GM23338 (cell line): Measurements from ENCODE around the gene STRA6. TPM values are rescaled to one million over a fixed set of nuclear protein-coding genes. Genes with fewer than 3 reads are reported as not detected.

Source experiments
- ATAC-seq: fragments of 200-7000 bp; cut with Tn5 transposase; 3 replicates; pipeline ENCODE4 v1.9.1; 2020
- DNase-seq: peaks from one replicate; pipeline ENCODE4 v3.0.0-alpha.2; 2015; ENCODE audit warnings: low spot score
- H2AFZ ChIP-seq: fragments of 200-600 bp; sonication (generic); 2 replicates; pipeline ENCODE4 v1.8.0; 2016; ENCODE audit warnings: antibody characterized with exemption, mild to moderate bottlenecking, moderate library complexity
- H3F3A ChIP-seq: fragments of 200-600 bp; sonication (generic); replicated peaks from 2 replicates; pipeline ENCODE4 v1.8.0; 2017; ENCODE audit warnings: antibody characterized with exemption, mixed run types, low read depth
- H3K27ac ChIP-seq: fragments of 200-600 bp; sonication (generic); 2 replicates; pipeline ENCODE4 v1.6.1; 2016; ENCODE audit warnings: low read depth
- H3K27me3 ChIP-seq: fragments of 200-600 bp; sonication (generic); 2 replicates; pipeline ENCODE4 v1.8.0; 2016; ENCODE audit warnings: mild to moderate bottlenecking, mixed run types, moderate library complexity; ENCODE audit not compliant: insufficient read depth
- H3K36me3 ChIP-seq: fragments of 200-600 bp; sonication (generic); 2 replicates; pipeline ENCODE4 v1.8.0; 2016; ENCODE audit warnings: mild to moderate bottlenecking; ENCODE audit not compliant: insufficient read depth
- H3K4me1 ChIP-seq: fragments of 200-600 bp; sonication (generic); 2 replicates; pipeline ENCODE4 v1.8.0; 2016; ENCODE audit warnings: mild to moderate bottlenecking, moderate library complexity; ENCODE audit not compliant: insufficient read depth
- H3K4me2 ChIP-seq: fragments of 200-600 bp; sonication (generic); 2 replicates; pipeline ENCODE4 v1.7.1; 2017; ENCODE audit warnings: mixed run types
- H3K4me3 ChIP-seq: fragments of 200-600 bp; sonication (generic); 2 replicates; pipeline ENCODE4 v1.6.1; 2016; ENCODE audit warnings: mixed run types
- H3K79me2 ChIP-seq: fragments of 200-600 bp; sonication (generic); replicated peaks from 2 replicates; pipeline ENCODE4 v1.8.0; 2017; ENCODE audit warnings: mild to moderate bottlenecking; ENCODE audit not compliant: insufficient read depth
- H3K9me2 ChIP-seq: fragments of 200-600 bp; sonication (generic); 2 replicates; pipeline ENCODE4 v1.8.0; 2017; ENCODE audit not compliant: insufficient read depth
- H4K20me1 ChIP-seq: fragments of 200-600 bp; sonication (generic); replicated peaks from 2 replicates; pipeline ENCODE4 v1.8.0; 2017; ENCODE audit warnings: mild to moderate bottlenecking; ENCODE audit not compliant: insufficient read depth
- H3K27ac Mint-ChIP-seq: 2 replicates; pipeline ENCODE4 v1.8.0; 2020; ENCODE audit warnings: inconsistent platforms, mild to moderate bottlenecking, moderate library complexity, mixed read lengths
- H3K27me3 Mint-ChIP-seq: 3 replicates; pipeline ENCODE4 v1.8.0; 2022; ENCODE audit warnings: low read depth, mild to moderate bottlenecking, moderate library complexity, mixed read lengths, inconsistent platforms; ENCODE audit not compliant: insufficient read depth, poor library complexity
- H3K36me3 Mint-ChIP-seq: 3 replicates; pipeline ENCODE4 v1.8.0; 2021; ENCODE audit warnings: low read depth, mild to moderate bottlenecking, inconsistent platforms, moderate library complexity, mixed read lengths
- H3K4me1 Mint-ChIP-seq: 3 replicates; pipeline ENCODE4 v1.8.0; 2020; ENCODE audit warnings: mild to moderate bottlenecking, inconsistent platforms, mixed read lengths
- H3K4me3 Mint-ChIP-seq: 3 replicates; pipeline ENCODE4 v1.8.0; 2021; ENCODE audit warnings: moderate library complexity, mild to moderate bottlenecking, inconsistent platforms, mixed read lengths
- H3K9me3 Mint-ChIP-seq: 3 replicates; pipeline ENCODE4 v1.8.0; 2020; ENCODE audit warnings: moderate library complexity, mild to moderate bottlenecking, inconsistent platforms, mixed read lengths
- CREB1 ChIP-seq: fragments of 250-450 bp; sonication (Bioruptor Pico); IDR thresholded peaks from 2 replicates; pipeline ENCODE4 v1.5.0; 2020; ENCODE audit warnings: low read depth, mild to moderate bottlenecking, moderate library complexity
- ZNF114 ChIP-seq: fragments of 250-450 bp; sonication (Bioruptor Pico); IDR thresholded peaks from 2 replicates; pipeline ENCODE4 v1.5.0; 2020; ENCODE audit warnings: mild to moderate bottlenecking, moderate library complexity
- polyA plus RNA-seq: library from polyadenylated mRNA; unstranded; fragments of >200 nt; fragmentation: Nextera tagmentation; extraction: Ambion mirVana; gene quantifications from 2 replicates; pipeline ENCODE4 v1.2.1, GENCODE V29; 2016
- total RNA-seq: library from RNA; depleted of rRNA; stranded (reverse); fragments of >200 nt; shearing (Covaris generic); gene quantifications from 2 replicates; pipeline ENCODE4 v1.2.3, GENCODE V29; 2014
- TF ChIP-seq, protein P1 (sequence below): IDR thresholded peaks from 2 replicates; pipeline ENCODE4 v1.6.1; 2016; ENCODE audit warnings: antibody characterized with exemption
- TF ChIP-seq, protein P2 (sequence below): fragments of 250-450 bp; sonication (Bioruptor Pico); IDR thresholded peaks from 2 replicates; pipeline ENCODE4 v1.5.0; 2020; ENCODE audit warnings: mild to moderate bottlenecking, moderate library complexity

Gene STRA6
- total and polyA plus RNA-seq, 2 experiments from 2014 or later: 8.2 to 9.9 TPM

DNA sequence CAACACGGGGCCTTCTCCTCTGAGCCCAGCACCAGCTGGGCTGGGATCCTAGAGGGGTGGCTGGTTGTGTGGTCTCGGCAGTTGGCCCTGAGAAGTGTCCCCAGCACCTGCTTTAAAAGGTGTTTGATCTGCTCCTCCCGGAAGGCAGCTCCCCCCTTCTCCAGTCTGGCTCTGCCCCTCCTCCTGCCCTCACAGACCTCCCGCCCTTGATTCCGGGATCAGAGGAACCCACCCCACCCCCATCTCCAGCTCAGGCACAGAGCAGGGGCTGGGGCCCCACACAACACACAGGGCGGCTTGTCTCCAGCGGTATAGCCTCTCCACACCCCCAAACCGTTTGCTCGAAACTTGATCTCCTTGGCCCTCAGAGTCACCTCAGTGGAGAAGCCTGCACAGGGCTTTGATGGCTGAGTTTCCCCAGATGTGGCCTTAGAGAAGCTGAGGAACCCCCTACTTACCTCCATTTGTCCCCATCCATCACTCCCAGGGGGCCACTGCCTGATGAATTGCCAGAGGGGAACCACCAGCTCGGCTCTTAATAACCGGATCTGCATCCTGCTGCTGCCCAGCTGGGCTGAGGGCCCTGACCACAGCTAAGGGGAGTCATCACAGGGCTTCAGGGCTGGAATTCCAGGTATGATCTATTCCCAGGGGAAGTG is 6.4 kb upstream of the STRA6 start:
- H3K9me2 ChIP-seq: no peaks in the 10 kb centered on the region
- Mint-ChIP-seq H3K27me3 (peaks cover 34% of the 10 kb centered on the region), H3K4me1 (peaks cover 85% of the 10 kb centered on the region), H3K9me3 (no peaks in the 10 kb centered on the region; the same call in 1 of the 3 replicates), H3K4me3 (peak overlapping the region; percentile 45), H3K36me3 (peaks cover 27% of the 10 kb centered on the region), H3K27ac (peak overlapping the region; percentile 65; the same call in 1 of the 2 replicates)
- peaks cover 63% of the 10 kb centered on the region for H3K4me1 ChIP-seq
- H3K4me2 ChIP-seq: peak overlapping the region; percentile 77
- no peaks in the 10 kb centered on the region for H3K36me3 ChIP-seq
- H2AFZ ChIP-seq: no peak overlapping the region
- ATAC-seq: peak; percentile 70
- peak; percentile 79 for DNase-seq
- H3F3A ChIP-seq: peaks cover 3% of the 10 kb centered on the region
- peaks cover 34% of the 10 kb centered on the region for H3K27me3 ChIP-seq
- H4K20me1 ChIP-seq: no peaks in the 10 kb centered on the region
- H3K79me2 ChIP-seq: no peaks in the 10 kb centered on the region
- peak overlapping the region; percentile 34; the same call in 1 of the 2 replicates for H3K27ac ChIP-seq
- peak overlapping the region; percentile 38 for H3K4me3 ChIP-seq
- TF ChIP-seq, protein P1, sequence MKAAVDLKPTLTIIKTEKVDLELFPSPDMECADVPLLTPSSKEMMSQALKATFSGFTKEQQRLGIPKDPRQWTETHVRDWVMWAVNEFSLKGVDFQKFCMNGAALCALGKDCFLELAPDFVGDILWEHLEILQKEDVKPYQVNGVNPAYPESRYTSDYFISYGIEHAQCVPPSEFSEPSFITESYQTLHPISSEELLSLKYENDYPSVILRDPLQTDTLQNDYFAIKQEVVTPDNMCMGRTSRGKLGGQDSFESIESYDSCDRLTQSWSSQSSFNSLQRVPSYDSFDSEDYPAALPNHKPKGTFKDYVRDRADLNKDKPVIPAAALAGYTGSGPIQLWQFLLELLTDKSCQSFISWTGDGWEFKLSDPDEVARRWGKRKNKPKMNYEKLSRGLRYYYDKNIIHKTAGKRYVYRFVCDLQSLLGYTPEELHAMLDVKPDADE: 0 out of 2 replicates have a peak, but pooled peaks have one; percentile 47
- TF ChIP-seq CREB1: no peak
- no peak for TF ChIP-seq ZNF114 (CRISPR knock-in tag)
- TF ChIP-seq, protein P2, sequence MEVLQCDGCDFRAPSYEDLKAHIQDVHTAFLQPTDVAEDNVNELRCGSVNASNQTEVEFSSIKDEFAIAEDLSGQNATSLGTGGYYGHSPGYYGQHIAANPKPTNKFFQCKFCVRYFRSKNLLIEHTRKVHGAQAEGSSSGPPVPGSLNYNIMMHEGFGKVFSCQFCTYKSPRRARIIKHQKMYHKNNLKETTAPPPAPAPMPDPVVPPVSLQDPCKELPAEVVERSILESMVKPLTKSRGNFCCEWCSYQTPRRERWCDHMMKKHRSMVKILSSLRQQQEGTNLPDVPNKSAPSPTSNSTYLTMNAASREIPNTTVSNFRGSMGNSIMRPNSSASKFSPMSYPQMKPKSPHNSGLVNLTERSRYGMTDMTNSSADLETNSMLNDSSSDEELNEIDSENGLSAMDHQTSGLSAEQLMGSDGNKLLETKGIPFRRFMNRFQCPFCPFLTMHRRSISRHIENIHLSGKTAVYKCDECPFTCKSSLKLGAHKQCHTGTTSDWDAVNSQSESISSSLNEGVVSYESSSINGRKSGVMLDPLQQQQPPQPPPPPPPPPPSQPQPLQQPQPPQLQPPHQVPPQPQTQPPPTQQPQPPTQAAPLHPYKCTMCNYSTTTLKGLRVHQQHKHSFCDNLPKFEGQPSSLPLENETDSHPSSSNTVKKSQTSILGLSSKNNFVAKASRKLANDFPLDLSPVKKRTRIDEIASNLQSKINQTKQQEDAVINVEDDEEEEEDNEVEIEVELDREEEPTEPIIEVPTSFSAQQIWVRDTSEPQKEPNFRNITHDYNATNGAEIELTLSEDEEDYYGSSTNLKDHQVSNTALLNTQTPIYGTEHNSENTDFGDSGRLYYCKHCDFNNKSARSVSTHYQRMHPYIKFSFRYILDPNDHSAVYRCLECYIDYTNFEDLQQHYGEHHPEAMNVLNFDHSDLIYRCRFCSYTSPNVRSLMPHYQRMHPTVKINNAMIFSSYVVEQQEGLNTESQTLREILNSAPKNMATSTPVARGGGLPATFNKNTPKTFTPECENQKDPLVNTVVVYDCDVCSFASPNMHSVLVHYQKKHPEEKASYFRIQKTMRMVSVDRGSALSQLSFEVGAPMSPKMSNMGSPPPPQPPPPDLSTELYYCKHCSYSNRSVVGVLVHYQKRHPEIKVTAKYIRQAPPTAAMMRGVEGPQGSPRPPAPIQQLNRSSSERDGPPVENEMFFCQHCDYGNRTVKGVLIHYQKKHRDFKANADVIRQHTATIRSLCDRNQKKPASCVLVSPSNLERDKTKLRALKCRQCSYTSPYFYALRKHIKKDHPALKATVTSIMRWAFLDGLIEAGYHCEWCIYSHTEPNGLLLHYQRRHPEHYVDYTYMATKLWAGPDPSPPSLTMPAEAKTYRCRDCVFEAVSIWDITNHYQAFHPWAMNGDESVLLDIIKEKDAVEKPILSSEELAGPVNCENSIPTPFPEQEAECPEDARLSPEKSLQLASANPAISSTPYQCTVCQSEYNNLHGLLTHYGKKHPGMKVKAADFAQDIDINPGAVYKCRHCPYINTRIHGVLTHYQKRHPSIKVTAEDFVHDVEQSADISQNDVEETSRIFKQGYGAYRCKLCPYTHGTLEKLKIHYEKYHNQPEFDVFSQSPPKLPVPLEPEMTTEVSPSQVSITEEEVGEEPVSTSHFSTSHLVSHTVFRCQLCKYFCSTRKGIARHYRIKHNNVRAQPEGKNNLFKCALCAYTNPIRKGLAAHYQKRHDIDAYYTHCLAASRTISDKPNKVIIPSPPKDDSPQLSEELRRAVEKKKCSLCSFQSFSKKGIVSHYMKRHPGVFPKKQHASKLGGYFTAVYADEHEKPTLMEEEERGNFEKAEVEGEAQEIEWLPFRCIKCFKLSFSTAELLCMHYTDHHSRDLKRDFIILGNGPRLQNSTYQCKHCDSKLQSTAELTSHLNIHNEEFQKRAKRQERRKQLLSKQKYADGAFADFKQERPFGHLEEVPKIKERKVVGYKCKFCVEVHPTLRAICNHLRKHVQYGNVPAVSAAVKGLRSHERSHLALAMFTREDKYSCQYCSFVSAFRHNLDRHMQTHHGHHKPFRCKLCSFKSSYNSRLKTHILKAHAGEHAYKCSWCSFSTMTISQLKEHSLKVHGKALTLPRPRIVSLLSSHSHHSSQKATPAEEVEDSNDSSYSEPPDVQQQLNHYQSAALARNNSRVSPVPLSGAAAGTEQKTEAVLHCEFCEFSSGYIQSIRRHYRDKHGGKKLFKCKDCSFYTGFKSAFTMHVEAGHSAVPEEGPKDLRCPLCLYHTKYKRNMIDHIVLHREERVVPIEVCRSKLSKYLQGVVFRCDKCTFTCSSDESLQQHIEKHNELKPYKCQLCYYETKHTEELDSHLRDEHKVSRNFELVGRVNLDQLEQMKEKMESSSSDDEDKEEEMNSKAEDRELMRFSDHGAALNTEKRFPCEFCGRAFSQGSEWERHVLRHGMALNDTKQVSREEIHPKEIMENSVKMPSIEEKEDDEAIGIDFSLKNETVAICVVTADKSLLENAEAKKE (CRISPR knock-in tag): peak; percentile 46; the same call in 1 of the 2 replicates
